GM12874 (cell line): ENCODE measurements around the gene ADGRB2.

ENCODE experiments used
- CTCF ChIP-seq: IDR thresholded peaks from 2 replicates; pipeline ENCODE4 v1.5.1; 2011; ENCODE audit warnings: low read depth, mild to moderate bottlenecking, control low read depth, low read length, moderate library complexity; ENCODE audit not compliant: insufficient read depth

Gene ADGRB2

GRCh38 chr1:31681415-31681814 is 82.7 kb downstream of the ADGRB2 start:
- TF ChIP-seq CTCF, result no peak

GRCh38 chr1:31679676-31680230 is 84.4 kb downstream of the ADGRB2 start:
- no peak for TF ChIP-seq CTCF

- TF ChIP-seq CTCF, result no peak
These were observed 85.0 kb downstream of the ADGRB2 start for GRCh38 chr1:31679091-31679490.

- no peak for TF ChIP-seq CTCF
These were observed 85.5 kb downstream of the ADGRB2 start for GRCh38 chr1:31678681-31679080.

- TF ChIP-seq CTCF, result no peak
These were observed 86.2 kb downstream of the ADGRB2 start for GRCh38 chr1:31677949-31678348.

- no peak for TF ChIP-seq CTCF
These were observed 86.7 kb downstream of the ADGRB2 start for GRCh38 chr1:31677401-31677800.
